ENCODE data around the gene RTN4R.

RTN4R gene

DNA sequence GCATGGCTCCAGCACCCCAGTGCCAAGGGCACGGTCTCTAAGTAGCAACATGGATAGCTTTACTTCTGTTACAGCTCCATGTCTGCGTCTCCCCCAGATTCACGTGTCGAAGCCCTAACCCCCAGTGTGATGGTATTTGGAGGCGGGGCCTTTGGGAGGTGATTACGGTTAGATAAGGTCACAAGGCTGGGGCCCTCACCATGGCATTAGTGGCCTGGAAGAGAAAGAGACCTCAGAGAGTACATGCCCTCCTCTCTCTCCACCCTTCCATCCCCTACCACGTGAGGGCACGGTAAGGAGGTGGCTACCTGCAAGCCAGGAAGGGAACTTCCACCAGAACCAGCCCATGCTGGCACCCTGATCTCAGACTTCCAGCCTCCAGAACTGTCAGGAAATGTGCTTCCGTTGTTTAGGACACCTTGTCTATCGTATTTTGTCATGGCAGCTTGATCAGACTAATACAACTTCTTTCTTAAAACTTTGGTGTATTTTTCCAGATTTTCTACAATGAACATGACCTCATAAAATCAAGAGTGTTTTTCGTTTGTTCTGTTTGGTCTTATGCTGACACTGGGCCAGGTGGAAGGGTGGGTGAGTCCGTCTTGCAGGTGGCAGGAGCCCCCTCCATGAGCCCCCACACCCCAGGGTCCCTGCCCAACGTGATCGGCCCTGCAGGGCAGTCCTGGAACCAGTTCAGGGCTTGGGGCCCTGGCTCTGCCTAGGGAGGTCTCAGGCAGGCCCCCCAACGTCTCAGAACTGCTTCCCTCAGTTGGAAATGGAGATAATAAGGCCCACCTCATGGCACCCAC lies 10.7 kb downstream of the RTN4R start:
- DNase-seq (ENCODE audit: low spot score): no peak

DNA sequence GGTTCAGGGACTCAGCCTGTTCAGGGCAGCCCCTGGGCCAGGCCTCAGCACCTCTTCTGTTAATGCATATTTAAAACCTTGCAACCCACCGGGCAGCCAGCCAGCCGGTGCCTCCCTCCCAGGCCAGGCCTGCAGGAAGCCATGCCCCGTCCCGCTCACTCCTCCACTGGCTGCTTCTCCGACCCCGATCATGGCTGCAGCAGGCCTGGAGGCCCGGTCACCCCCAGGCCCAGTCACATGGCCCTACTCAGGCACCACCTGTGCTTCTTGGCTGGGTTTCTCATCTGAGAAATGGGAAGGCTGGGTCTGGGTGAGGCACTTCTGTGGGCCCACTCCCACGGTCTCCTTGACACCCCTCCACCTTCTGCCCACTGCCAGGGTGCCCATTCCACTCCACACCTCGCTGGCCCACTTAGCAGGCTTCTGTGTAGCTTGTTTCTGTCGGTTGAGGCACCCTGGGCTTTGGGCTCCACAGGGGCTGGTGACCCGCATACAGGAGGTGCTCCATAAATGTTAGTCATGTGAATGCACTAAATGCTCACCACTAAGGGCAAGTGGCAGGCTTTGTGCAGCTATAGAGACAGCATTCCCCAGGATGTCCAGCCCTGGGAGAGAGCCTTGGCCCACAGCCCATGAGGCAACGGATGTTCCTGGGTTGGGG lies 11.4 kb downstream of the RTN4R start:
- no peak for DNase-seq (ENCODE audit: low spot score)

DNA sequence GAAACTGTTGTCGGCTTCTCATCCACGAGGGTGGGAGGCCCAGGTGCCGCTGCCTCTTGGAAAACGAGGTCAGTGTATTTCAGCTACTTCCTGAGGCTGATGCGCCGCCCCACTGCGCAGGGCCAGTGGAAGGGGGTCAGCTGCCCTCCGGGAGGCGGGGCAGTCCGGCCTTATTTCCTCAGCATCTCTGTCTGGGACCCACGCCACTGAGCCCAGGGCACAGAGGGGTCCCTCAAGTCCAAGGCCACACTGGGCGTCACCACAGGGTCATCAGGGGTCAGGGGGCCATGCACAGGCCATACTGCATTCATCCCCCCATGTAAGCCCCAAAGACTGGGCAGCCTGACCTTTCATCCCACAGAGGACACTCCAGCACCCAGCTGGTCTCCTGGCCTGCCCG lies 12.1 kb downstream of the RTN4R start:
- DNase-seq (ENCODE audit: low spot score): no peak

DNA sequence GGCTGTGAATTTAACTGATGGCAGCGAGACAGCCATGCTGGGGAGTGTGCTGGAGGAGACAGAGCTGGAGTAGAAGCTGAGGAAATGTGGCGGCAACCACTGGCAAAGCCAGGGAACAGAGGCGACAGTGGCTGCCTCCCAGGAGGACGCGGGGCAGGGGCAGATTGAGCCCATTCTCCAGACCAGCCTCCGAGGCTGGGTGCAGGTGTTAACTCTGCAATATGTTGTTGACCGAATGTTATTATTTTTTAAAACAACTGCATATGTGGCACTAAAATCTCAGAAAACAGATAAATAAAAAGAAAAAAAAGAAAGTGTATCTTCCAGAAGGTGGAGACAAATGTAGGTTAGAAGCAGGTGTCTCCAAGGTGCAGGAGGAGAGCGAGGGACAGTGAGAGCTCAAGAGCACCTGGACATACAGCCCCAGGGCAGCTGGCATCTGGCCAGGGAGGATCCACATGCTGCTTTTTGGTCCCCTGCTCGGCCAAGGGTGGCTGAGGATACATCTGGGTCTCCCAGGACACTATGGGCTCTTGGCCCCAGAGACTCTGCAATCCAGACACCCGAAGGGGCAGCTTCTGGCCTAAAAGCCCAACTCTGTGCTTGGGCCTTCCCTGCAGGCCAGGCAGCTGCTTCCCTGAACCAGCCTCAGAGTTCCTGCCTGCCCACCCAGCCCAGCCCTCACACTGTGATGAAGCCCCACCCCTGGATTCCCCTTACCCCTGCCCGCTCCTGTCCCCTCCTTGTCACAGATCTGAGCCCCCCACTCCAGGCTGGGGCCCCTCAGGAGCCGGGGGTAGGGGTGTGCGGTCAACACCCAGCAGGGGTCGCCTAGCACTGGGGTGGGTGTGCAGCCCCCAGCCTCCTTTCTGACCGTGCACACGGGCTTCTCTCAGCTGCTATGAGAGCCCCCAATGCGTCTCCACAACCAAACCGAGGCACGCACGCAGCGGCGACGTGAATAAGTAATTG lies 12.9 kb downstream of the RTN4R start:
- DNase-seq (ENCODE audit: low spot score): no peak

DNA sequence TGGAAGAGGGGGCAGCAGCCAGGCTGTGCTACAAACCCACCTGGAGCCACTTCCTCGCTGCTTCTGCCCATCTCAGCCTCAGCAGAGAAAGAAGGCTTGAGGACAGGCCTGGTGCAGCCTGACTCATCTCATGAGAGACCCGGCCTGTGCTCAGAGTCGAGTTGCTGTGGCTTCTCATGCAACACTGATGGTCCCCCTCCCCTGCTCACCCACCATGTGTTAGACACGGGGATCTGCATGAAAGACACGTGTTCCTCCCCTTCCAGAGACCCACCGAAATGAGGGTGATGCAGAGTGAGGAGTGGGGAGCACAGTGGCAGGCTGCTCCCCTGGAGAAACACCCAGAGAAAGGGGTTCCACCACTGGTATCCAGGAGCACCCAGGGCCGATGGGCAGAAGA lies 15.0 kb downstream of the RTN4R start:
- DNase-seq (ENCODE audit: low spot score): no peak

DNA sequence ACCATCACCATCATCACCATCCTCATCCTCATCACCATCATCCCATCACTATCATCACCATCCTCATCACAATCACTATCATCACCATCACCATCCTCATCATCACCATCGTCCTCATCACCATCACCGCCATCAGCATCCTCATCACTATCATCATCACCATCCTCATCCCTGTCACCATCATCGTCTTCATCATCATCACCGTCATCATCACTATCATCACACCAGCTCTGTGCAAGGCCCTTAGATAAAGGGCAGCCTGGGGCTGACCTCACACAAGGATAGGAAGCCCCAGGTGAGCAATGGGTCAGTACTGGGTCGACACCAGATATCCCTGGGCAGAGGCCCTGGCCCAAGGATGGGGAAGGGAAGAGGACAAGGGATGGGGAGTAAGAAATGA lies 16.1 kb downstream of the RTN4R start:
- no peak for DNase-seq (ENCODE audit: low spot score)

DNA sequence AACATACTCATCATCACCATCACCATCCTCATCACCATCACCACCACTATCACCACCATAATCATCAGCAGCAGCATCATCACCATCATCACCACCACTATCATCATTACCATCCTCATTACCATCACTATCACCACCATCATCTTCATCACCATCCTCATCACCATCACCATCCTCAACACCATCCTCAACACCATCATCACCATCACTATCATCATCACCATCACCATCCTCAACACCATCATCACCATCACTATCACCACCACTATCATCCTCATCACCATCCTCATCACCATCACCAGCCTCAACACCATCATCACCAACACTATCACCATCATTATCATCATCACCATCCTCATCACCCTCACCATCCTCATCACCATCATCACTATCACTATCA lies 16.6 kb downstream of the RTN4R start:
- DNase-seq (ENCODE audit: low spot score): no peak

DNA sequence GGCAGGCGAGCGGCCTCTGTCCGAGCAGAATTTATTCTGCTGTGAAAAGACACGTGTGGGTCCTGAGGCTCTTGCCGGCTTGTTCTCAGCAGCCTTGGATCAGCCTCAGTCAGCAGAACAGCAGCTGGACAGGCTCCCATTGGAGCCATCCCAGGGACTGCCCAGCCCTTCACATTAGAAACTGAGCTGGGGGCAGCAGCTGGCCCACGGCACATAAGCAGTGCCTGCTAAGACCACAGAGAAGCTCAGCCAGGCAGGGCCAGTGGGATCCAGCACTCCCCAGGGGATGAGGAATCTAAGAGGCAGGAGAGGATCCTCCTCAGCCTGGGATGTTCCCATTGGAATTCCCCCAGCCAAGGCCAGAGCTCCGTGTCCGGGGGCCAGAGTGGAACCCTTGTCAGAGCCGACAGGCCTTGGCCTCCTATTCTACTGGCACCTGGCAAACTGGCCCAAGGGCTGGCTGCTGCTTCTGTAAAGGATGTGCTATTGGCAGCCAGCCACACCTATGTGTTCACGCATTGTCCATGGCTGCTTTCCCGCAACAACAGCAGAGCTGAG lies 18.2 kb downstream of the RTN4R start:
- no peak for DNase-seq (ENCODE audit: low spot score)

DNA sequence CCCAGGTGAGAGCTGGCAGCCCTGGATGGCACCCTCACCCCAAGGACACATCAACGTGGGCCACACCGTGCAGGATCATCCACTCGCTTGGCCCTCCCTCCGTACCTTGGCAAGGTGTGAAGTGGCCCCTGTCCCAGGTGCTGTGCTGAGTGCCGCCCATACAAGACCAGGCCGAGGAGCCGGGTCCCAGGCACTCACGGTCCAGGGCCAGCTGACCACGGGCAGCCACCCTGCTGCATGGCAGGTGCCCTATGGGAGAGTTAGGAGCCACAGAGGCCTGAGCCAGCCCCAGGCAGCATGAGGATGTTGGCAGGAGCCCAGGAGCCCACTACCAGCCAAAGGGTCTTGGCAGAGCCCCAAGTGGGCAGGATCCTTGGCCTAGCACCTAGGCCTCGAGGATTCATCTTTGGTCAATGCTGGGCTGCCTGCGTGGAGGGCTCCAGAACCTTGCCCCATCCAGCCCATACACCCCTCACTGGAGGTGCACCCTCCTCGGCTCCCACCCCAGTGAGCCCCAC lies 19.6 kb downstream of the RTN4R start:
- no peak for DNase-seq (ENCODE audit: low spot score)

DNA sequence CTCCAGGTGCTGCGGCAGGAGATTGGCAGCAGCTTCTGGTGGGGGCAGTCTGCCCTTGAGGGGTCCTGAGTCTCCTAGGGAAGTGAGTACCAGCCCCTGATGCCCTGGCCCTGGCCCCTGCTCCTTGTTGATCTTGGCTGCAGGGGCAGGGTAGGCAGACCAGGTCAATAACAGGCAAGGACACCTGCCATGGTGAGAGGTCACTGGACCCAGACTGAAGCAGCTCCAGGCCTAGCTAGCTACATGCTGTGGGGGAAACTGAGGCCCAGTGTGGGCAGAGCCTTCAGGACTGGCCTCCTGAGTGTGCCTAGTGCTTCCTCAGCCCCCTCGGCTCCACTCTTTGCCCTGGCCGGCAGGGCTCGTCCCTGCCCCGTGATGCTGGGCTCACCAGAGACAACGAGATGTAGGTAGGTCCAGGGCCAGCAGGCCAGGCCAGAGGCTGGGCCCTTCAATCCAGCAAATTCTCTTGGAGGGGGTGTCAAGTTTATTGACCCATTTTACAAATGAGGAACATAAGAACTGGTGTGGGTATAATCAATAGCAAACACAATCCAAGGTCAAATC lies 20.4 kb downstream of the RTN4R start:
- DNase-seq (ENCODE audit: low spot score): no peak

DNA sequence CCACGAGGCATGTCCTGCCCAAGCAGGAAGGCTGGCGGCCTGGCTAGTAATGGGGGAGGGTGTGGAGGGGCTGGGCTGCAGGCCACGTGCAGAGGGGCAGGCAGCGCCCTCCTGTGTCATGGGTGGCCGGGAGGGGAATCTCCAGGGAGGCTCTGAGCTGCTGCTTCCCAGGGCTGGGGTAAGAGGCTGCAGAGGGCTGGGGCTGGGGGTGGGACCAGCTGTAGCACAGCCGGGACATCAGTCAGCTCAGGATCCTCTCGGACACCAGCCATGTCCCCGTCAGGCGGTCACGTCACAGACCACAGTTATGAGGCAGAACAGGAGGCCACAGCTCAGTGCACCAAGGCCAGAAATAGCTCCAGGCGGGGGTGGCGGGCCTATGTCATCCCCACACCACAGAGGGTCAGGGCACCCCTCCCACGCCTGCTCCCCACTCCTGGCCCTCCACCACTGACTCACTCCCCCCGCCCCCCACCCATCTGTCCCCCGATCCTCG lies 21.1 kb downstream of the RTN4R start:
- no peak for DNase-seq (ENCODE audit: low spot score)

DNA sequence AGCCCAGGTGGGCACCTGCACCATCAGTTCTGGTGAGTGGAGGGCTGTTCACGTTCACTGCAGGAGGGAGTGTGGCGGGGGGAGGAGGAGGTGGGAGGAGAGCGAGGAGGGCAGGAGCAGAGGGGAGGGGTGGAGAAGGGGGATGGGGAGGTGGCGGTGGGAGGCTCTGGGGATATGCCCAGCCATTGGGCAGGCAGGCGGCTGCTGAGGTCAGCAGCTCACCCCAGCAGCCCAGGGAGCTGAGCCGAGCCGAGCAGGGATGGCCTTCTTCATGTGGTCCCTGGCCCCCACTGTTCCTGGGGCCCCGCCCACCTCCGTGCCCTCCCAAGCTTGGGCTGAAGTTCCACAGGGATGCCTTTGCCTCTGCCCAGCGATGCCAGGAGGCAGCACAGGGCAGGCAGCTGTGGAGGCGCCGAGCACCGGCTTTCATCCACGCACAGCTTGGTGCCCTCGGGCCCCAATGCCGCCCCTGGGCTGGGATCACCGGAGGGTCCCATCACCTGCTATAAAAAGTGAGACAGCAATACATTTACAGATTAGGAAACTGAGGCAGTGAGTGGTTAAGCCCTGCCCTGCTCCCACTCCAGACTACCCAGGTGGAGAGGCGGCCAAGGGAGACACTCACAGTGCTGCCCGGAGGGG lies 21.6 kb downstream of the RTN4R start:
- no peak for DNase-seq (ENCODE audit: low spot score)

DNA sequence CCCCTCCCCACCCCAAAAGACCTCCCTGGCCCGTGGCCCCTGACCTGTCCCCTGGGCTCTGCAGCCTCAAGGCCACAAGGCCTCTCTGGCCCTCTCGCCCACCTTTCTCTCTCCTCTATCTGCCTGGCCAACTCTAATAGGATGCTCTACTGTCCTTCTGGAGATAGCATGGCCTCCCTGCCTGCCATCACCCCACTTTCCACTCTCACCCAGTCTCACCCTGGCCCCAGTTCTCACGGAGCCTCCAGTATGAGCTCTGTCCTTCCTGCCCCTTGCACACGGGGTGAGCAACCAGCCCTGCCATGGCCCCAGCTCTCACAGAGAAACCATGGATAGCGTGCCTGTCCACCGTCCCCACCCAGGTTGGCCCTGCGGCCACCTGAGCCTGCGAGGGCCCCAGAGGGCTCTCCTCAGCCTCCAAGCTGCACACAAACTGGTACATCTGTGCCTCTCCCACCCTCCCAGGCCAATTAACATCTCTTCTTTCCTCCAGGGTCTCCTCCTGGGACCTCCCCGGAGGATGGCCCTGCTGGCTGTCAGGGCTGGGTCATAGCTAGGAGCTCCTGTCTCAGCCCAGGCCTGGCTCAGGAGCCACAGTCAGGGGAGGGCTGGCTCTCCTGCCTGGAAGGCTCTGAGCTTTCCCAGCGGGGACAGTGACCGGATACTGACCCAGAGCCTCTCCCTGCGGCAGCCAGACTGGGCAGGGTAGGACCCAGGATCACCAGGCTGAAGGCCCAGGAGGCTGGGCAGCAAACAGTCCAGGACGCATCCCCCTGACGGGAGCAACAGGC lies 22.3 kb downstream of the RTN4R start:
- DNase-seq (ENCODE audit: low spot score): no peak

DNA sequence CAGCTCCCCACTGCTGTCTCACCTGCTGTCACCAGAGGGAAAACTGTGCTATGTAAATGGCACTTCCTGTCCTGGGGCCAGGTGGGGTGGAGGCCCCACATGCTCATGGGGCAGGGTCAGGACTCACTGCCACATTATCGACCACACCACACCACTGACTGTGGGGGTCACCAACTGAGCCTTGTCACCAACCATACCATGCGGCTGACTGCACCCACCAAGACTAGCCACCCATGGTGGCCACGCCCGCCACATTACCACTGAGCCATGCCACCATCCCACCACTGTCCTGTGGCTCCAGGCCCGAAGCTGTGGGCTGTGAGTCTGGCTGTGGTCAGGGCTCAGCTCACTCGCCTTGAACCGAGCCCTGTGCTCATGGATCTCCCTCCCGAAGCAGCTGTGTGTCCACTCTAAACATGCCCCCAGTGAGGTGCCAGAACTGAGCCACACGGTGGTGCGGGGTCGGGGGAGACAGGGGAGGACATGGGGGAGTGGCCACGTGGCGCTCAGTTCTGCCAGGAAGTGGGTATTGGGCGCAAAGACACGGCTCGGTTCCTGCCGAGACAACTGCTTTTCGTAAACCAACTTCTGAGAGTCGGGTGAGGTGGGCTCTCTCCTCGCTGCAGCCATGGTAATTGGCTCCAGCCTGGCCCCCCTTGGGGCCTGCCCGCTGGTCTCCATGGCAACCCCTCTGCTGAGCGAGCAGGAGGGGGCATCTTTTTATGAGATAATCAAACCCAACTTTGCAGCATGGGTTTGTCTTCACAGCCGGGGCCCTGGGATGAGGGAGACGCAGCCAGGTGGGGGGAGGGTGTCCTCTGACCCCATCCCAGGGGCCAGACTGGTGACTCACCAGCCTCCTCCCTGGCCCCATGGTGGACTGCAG lies 23.2 kb downstream of the RTN4R start:
- no peak for DNase-seq (ENCODE audit: low spot score)

DNA sequence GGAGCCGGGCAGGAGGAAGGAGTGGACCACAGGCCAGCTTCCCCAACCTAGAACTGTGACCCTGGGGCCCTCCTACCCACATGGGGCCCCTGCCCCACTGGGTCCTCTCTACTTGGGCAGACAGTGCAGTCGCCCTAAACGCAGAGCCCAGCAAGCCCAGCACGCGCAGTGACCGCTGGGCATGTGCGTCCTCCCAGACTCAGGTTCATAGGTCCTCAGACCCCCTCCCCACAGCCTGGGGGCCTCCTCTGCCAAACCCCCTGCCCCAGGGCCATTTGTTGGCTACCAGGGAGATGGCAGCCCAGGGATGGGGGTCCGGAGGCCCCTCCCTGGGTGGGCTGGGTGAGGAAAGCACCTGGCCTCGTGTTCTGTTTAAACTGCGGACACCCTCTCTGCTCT lies 23.9 kb downstream of the RTN4R start:
- DNase-seq (ENCODE audit: low spot score): no peak

DNA sequence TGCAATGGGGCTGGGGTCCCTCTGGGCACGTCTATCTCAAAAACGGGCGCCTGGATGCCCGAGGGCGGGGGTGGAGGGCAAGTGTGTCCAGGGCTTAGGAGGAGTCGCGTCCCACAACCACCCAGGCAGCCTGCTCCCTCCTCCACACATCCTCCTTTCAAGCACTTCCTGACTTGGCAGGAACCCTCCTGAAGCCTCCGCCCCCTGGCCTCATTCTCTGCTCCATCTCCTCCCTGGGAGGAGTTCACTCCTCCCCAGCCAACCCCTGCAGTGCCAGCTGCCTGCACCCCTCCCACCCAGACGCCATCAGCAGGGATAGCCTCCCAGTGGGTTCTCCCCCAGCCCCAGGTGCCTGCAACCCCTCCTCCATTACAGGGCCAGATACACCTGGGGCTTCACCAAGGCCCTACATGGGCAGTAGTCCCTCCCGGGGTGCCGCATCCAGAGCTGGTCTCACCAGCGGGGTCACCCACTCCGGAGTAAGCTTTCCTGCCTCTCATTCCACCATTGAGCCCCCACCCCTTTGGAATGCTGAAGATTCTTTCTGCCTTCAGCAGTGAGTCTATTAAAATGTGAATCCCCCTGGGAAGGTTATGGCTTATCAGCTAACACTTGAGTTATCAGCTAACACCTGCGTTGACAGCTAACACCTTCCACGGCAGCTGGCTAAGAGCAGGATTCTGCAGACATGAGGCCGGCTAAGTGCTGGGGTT lies 24.4 kb downstream of the RTN4R start:
- peak; percentile 42 for DNase-seq (ENCODE audit: low spot score)

DNA sequence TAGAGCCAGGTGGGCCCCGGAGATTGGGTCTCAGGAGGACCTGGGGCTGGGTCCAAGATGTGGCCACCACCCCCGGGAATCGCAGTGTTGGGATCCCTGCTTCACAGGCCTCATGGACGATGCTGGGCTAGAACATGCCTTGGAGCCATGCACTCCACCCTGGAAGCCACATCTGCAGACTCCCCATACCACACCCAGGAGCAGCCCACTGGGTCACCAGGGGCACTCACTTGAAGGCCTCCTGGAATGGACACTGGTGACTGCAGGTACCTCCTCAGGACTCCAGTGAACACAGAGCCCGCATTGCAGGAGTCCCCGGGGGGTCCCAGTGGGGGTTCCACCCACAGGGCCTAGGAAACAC lies 25.0 kb downstream of the RTN4R start:
- DNase-seq (ENCODE audit: low spot score): no peak

DNA sequence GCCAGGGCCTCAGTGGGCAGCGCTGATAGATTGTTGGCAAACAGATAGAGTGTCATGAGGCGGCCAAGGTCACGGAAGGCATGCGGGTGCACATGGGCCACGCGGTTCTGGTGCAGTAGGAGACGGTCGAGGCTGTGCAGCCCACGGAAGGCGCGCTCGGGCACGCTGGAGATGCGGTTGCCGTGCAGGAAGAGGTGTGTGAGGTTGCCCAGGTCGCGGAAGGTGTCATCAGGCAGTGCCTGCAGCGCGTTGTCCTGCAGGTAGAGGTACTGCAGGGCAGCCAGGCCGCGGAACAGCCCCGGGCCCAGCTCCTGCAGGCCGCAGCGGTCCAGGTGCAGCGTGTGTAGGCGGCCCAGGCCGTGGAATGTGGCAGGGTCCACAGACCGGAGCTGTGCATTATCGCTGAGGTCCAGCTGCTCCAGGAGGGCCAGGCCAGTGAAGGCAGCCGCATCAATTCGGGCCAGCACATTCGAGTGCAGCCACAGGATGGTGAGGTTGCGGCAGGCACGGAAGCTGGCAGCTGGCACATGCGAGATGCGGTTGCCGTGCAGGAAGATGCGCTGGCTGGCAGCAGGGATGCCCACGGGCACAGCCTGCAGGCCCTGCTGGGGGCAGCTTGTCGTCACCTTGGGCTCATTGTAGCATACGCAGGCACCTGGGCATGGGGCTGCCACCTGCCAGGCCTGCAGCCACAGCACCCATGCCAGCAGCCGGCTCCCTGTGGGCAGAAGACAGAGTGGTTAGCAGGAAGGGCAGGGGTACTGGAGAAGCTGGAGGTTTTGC lies 25.5 kb downstream of the RTN4R start:
- no peak for DNase-seq (ENCODE audit: low spot score)
